ENCODE data around the gene MMP3. TPM values are rescaled to one million over a fixed set of nuclear protein-coding genes. Genes with fewer than 3 reads are reported as not detected.

The MMP3 gene
- total RNA-seq (2021; ENCODE audit: unreplicated experiment), result not detected
- not detected in 2 replicates for polyA plus RNA-seq (2012)
- not detected for Bru-seq, nascent RNA
- BruChase-seq, experiment 1, labeled RNA remaining after a 6-hour chase, result not detected
- BruChase-seq, experiment 2, labeled RNA remaining after a 2-hour chase, result not detected
- long read RNA-seq, result 0 reads

GRCh38 chr11:102843489-102843888, at the start of gene MMP3:
Gene MMP3, minus strand, starts transcription at chr11:102843609. Its CDS starts 63 bp downstream, at chr11:102843546.
- Histone ChIP-seq H3K27ac (ENCODE audit: low read depth, low read length) (no peak within 1 kb of the TSS), H4K20me1 (ENCODE audit: insufficient read depth) (no peaks in the 10 kb centered on the region), H3K79me2 (ENCODE audit: insufficient read depth, low read length) (no peaks in the 10 kb centered on the region), H3K9ac (ENCODE audit: low read length) (no peak within 1 kb of the TSS), H3K9me3 (ENCODE audit: control insufficient read depth in 1 of 2, insufficient read depth in 1 of 2, low read depth in 1 of 2, low read length in 2 of 2) (no peaks in the 10 kb centered on the region), H3K4me3 (replicated peaks in 1 of 2; ENCODE audit: low read depth in 1 of 2, low read length in 2 of 2) (no peak within 1 kb of the TSS), H3K4me1 (ENCODE audit: control insufficient read depth in 1 of 2, insufficient read depth in 2 of 2, low read length in 2 of 2) (no peaks in the 10 kb centered on the region), H3K36me3 (ENCODE audit: control insufficient read depth in 1 of 2, insufficient read depth in 2 of 2, low read length in 2 of 2) (no peaks in the 10 kb centered on the region), H2AFZ (ENCODE audit: low read depth, low read length, poor library complexity, severe bottlenecking) (no peak within 1 kb of the TSS), H3K9me2 (ENCODE audit: insufficient read depth) (no peaks in the 10 kb centered on the region), H3K27me3 (ENCODE audit: insufficient read depth, low read length) (no peaks in the 10 kb centered on the region), H3K4me2 (ENCODE audit: low read length) (no peak within 1 kb of the TSS)
- ATAC-seq, result no peak
- RAD21 ChIA-PET (ENCODE audit: low non-redundant PET in 1 of 2, low total read pairs in 2 of 2, uncharacterized antibody in 2 of 2, unreplicated experiment in 2 of 2), result no interaction called here
- no TSS peak for BruUV-seq (replicated peaks)
- intact Hi-C loops (cut with micrococcal nuclease), result no loop called here
- DNase-seq (ENCODE audit: low read depth, low spot score), result no peak
- POLR2A ChIA-PET, result no interaction called here
- TF ChIP-seq, protein P1, sequence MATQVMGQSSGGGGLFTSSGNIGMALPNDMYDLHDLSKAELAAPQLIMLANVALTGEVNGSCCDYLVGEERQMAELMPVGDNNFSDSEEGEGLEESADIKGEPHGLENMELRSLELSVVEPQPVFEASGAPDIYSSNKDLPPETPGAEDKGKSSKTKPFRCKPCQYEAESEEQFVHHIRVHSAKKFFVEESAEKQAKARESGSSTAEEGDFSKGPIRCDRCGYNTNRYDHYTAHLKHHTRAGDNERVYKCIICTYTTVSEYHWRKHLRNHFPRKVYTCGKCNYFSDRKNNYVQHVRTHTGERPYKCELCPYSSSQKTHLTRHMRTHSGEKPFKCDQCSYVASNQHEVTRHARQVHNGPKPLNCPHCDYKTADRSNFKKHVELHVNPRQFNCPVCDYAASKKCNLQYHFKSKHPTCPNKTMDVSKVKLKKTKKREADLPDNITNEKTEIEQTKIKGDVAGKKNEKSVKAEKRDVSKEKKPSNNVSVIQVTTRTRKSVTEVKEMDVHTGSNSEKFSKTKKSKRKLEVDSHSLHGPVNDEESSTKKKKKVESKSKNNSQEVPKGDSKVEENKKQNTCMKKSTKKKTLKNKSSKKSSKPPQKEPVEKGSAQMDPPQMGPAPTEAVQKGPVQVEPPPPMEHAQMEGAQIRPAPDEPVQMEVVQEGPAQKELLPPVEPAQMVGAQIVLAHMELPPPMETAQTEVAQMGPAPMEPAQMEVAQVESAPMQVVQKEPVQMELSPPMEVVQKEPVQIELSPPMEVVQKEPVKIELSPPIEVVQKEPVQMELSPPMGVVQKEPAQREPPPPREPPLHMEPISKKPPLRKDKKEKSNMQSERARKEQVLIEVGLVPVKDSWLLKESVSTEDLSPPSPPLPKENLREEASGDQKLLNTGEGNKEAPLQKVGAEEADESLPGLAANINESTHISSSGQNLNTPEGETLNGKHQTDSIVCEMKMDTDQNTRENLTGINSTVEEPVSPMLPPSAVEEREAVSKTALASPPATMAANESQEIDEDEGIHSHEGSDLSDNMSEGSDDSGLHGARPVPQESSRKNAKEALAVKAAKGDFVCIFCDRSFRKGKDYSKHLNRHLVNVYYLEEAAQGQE (IDR thresholded peaks at IDR 0.05; ENCODE audit: low read depth), result no peak
- CTCF ChIA-PET, result no interaction called here

DNA sequence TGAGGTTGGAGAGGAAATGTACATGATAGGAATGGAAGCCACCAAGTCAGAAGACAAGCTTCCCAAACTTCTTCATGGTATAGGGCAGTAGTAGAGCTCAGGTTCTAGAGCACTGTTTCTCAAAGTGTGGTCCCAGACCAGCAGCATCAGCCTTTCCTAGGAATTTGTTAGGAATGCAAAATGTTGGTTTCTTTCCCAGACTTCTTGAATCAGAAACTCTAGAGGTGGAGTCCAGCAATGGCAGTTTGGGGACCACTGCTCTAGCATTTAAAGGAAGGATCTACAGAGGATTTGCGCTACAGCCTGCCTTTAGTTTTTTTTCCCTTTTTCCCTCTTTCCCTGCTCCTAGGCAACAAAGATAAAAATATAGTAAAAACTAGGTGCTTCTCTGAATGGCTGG, 48.3 kb upstream of the MMP3 start:
- intact Hi-C loops (cut with micrococcal nuclease), result no loop called here
- ATAC-seq, result no peak
- H3K79me2 ChIP-seq (ENCODE audit: insufficient read depth, low read length), result no peaks in the 10 kb centered on the region
- H3K4me3 ChIP-seq (replicated peaks in 1 of 2; ENCODE audit: low read depth in 1 of 2, low read length in 2 of 2), result no peak overlapping the region
- no peaks in the 10 kb centered on the region for H3K36me3 ChIP-seq (ENCODE audit: control insufficient read depth in 1 of 2, insufficient read depth in 2 of 2, low read length in 2 of 2)
- H2AFZ ChIP-seq (ENCODE audit: low read depth, low read length, poor library complexity, severe bottlenecking), result no peak overlapping the region
- ChIA-PET CTCF (no interaction called here), POLR2A (no interaction called here), RAD21 (ENCODE audit: low non-redundant PET in 1 of 2, low total read pairs in 2 of 2, uncharacterized antibody in 2 of 2, unreplicated experiment in 2 of 2) (no interaction called here)
- no peak overlapping the region for H3K4me2 ChIP-seq (ENCODE audit: low read length)
- H3K9me3 ChIP-seq (ENCODE audit: control insufficient read depth in 1 of 2, insufficient read depth in 1 of 2, low read depth in 1 of 2, low read length in 2 of 2), result no peaks in the 10 kb centered on the region
- H3K27ac ChIP-seq (ENCODE audit: low read depth, low read length), result no peak overlapping the region
- H3K9ac ChIP-seq (ENCODE audit: low read length), result no peak overlapping the region
- DNase-seq (ENCODE audit: low read depth, low spot score), result no peak
- no peaks in the 10 kb centered on the region for H4K20me1 ChIP-seq (ENCODE audit: insufficient read depth)
- H3K4me1 ChIP-seq (ENCODE audit: control insufficient read depth in 1 of 2, insufficient read depth in 2 of 2, low read length in 2 of 2), result no peaks in the 10 kb centered on the region
- peaks cover 2% of the 10 kb centered on the region; the same call in 1 of the 2 replicates for H3K27me3 ChIP-seq (ENCODE audit: insufficient read depth, low read length)
- no peaks in the 10 kb centered on the region for H3K9me2 ChIP-seq (ENCODE audit: insufficient read depth)
- no TSS peak for BruUV-seq (replicated peaks)
- TF ChIP-seq CEBPB (IDR thresholded peaks at IDR 0.05; ENCODE audit: low read depth) (no peak), POLR2A (IDR thresholded peaks at IDR 0.05; ENCODE audit: borderline replicate concordance, extremely low read depth, insufficient read depth, insufficient read length) (no peak), ZBTB33 (IDR thresholded peaks at IDR 0.05; ENCODE audit: extremely low read depth, insufficient replicate concordance, low read length) (no peak), YY1 (IDR thresholded peaks at IDR 0.05; ENCODE audit: extremely low read depth, insufficient replicate concordance, low read depth, low read length) (no peak), ELF1 (IDR thresholded peaks at IDR 0.05; ENCODE audit: borderline replicate concordance, low read depth) (no peak), TCF7L2 (IDR thresholded peaks at IDR 0.05; ENCODE audit: borderline replicate concordance, extremely low read depth, insufficient read depth, insufficient read length) (no peak), SRF (IDR thresholded peaks at IDR 0.05; ENCODE audit: low read depth) (no peak), POLR2AphosphoS5 (IDR thresholded peaks at IDR 0.05; ENCODE audit: low read depth, low read length) (no peak), EZH2 (IDR thresholded peaks at IDR 0.05) (no peak)
- TF ChIP-seq, protein P2, sequence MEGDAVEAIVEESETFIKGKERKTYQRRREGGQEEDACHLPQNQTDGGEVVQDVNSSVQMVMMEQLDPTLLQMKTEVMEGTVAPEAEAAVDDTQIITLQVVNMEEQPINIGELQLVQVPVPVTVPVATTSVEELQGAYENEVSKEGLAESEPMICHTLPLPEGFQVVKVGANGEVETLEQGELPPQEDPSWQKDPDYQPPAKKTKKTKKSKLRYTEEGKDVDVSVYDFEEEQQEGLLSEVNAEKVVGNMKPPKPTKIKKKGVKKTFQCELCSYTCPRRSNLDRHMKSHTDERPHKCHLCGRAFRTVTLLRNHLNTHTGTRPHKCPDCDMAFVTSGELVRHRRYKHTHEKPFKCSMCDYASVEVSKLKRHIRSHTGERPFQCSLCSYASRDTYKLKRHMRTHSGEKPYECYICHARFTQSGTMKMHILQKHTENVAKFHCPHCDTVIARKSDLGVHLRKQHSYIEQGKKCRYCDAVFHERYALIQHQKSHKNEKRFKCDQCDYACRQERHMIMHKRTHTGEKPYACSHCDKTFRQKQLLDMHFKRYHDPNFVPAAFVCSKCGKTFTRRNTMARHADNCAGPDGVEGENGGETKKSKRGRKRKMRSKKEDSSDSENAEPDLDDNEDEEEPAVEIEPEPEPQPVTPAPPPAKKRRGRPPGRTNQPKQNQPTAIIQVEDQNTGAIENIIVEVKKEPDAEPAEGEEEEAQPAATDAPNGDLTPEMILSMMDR (IDR thresholded peaks at IDR 0.05 in 2 of 3, conservative IDR thresholded peaks at IDR 0.05 in 1 of 3; ENCODE audit: borderline replicate concordance in 1 of 3, insufficient read depth in 1 of 3, low read depth in 2 of 3, low read length in 2 of 3), result no peak

Measured in HCT116 (cell line).